ENCODE measurements around the gene UGCG. TPM values are rescaled to one million over a fixed set of nuclear protein-coding genes. Genes with fewer than 3 reads are reported as not detected.

Gene UGCG
- total and polyA plus RNA-seq, 2 donors (not counting 1 experiment from before 2014, with no cell fraction given), result 23.9 to 53.5 TPM

DNA sequence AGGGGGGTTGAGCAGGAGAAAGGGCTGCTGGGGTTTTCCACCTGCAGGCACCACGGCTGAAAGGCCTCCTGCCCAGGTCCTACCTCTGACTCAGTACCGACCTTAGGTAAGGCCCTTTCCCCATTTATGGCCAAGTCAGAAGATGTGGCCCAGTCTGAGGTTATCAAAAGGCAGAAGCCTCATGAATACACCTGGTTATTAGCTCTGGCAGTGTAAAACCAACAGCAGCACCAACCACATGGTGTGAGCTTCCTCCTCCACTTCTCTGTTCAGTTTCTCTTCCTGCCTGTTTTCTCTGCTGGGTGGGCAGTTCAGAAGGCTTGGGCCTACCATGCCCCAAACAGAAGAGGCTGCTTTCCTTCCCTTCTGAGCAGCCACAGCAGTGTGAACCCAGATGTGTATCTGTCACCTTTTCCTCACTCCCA, 86.9 kb downstream of the UGCG start:
- no peak overlapping the region for H3K4me3 ChIP-seq (ENCODE audit: control extremely low read depth in 1 of 5, extremely low read depth in 1 of 5, insufficient read depth in 1 of 5, low read depth in 2 of 5, low read length in 4 of 5)
- no peaks in the 10 kb centered on the region for H3K9me3 ChIP-seq (ENCODE audit: control extremely low read depth in 1 of 3, control insufficient read depth in 2 of 3, insufficient read depth in 1 of 3, low read length in 2 of 3)
- peak overlapping the region; percentile 49 for H2AFZ ChIP-seq (ENCODE audit: insufficient read depth, low read depth, low read length, poor library complexity, severe bottlenecking)
- H3K27ac ChIP-seq (ENCODE audit: low read length in 2 of 2), result peak overlapping the region; percentile 70 to 85
- no peaks in the 10 kb centered on the region for H3K27me3 ChIP-seq (replicated peaks in 1 of 4; ENCODE audit: control extremely low read depth in 1 of 4, control insufficient read depth in 3 of 4, insufficient read depth in 4 of 4, low read length in 3 of 4)
- H3K36me3 ChIP-seq (replicated peaks in 1 of 2; ENCODE audit: control extremely low read depth in 1 of 2, control insufficient read depth in 1 of 2, extremely low read depth in 1 of 2, insufficient read depth in 2 of 2, low read length in 1 of 2), result no peaks in the 10 kb centered on the region
- Mint-ChIP-seq H3K4me1 (peaks cover 57% of the 10 kb centered on the region), H3K4me3 (peak overlapping the region; percentile 44), H3K9me3 (ENCODE audit: insufficient read depth) (no peaks in the 10 kb centered on the region), H3K27ac (peak overlapping the region; percentile 95), H3K27me3 (no peaks in the 10 kb centered on the region)
- ChIA-PET CTCF (interaction anchor here (0.6 to 1.5 kb wide), 4 partner anchors 60 to 352 kb away, joined by 3 read pairs; no protein-coding TSS in a partner anchor), POLR2A (interaction anchor here (0.6 to 1.0 kb wide), 4 partner anchors 50 to 91 kb away, joined by 3 to 6 read pairs (median 3); partner anchors contain the start of gene UGCG)
- intact Hi-C loops (cut with micrococcal nuclease), result loop anchor here (2.0 to 10.0 kb wide), 5 partner anchors 47 to 221 kb away; partner anchors contain the start of gene UGCG
- peaks cover 6% of the 10 kb centered on the region for H3K79me2 ChIP-seq (ENCODE audit: control insufficient read depth, insufficient read depth, low read length)
- H3K9ac ChIP-seq (ENCODE audit: low read length), result no peak overlapping the region
- no peak for TF ChIP-seq EZH2 (IDR thresholded peaks at IDR 0.05; ENCODE audit: borderline replicate concordance, insufficient read depth, low read depth, low read length, poor library complexity, severe bottlenecking)
- no peak for TF ChIP-seq CTCF (IDR thresholded peaks at IDR 0.05)
- H3K4me2 ChIP-seq (replicated peaks; ENCODE audit: low read depth, low read length, poor library complexity, severe bottlenecking), result peak overlapping the region; percentile 45
- ATAC-seq (ENCODE audit: low read depth) (peak; percentile 87), DNase-seq (peak; percentile 83)
- 0% methylated on average over 2 of the region's 2 CpGs for WGBS (ENCODE audit: insufficient coverage)
- no peaks in the 10 kb centered on the region for H4K20me1 ChIP-seq (ENCODE audit: control insufficient read depth, insufficient read depth, low read length, poor library complexity, severe bottlenecking)
- H3K4me1 ChIP-seq (ENCODE audit: control insufficient read depth in 2 of 2, insufficient read depth in 2 of 2, low read length in 2 of 2), result peaks cover 45 to 54% of the 10 kb centered on the region in 2 donors

DNA sequence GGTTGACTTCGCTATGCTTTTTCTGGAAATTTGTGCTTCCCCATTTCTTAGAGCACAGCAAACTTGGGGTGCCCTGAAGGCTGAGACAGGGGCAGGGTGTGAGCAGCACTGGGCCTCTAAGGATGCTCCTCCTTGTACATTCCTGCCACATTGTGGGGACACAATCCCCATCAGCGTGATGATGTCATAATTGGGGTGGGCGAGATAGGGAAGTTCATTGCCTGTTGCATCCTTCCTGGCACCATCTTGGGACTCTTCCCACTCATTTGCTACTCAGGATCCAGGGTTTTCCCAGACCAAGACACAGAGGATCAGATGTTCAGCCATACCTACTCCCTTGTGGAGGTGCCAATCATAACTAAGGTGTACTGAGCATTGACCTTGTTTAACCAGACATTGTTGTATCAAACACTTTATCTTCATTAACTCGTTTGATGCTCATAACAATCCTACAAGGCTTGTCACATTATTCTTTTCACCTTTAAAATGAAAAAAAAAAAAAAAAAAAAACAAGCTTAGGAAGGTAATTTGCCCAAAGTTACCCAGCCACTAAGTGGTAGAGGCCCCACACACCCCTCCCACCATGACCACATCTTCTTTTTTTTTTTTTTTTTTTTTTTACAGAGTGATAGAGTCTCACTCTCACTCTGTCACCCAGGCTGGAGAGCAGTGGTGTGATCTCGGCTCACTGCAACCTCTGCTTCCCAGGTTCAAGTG, 87.6 kb downstream of the UGCG start:
- H3K27me3 Mint-ChIP-seq, result no peaks in the 10 kb centered on the region
- TF ChIP-seq EZH2 (IDR thresholded peaks at IDR 0.05; ENCODE audit: borderline replicate concordance, insufficient read depth, low read depth, low read length, poor library complexity, severe bottlenecking), result no peak
- TF ChIP-seq CTCF (IDR thresholded peaks at IDR 0.05), result no peak
- no peak overlapping the region for H3K9ac ChIP-seq (ENCODE audit: low read length)

More for the DNA sequence above, 87.6 kb downstream of the UGCG start:
- Mint-ChIP-seq H3K4me3 (peak overlapping the region; percentile 44), H3K4me1 (peaks cover 57% of the 10 kb centered on the region), H3K27ac (peak overlapping the region; percentile 95), H3K9me3 (ENCODE audit: insufficient read depth) (no peaks in the 10 kb centered on the region)
- peak; percentile 8 for ATAC-seq (ENCODE audit: low read depth)
- intact Hi-C loops (cut with micrococcal nuclease), result loop anchor here (5.0 to 10.0 kb wide), 3 partner anchors 49 to 222 kb away; no protein-coding TSS in a partner anchor
- peaks cover 45 to 54% of the 10 kb centered on the region in 2 donors for H3K4me1 ChIP-seq (ENCODE audit: control insufficient read depth in 2 of 2, insufficient read depth in 2 of 2, low read length in 2 of 2)
- H3K4me3 ChIP-seq (ENCODE audit: control extremely low read depth in 1 of 5, extremely low read depth in 1 of 5, insufficient read depth in 1 of 5, low read depth in 2 of 5, low read length in 4 of 5), result no peak overlapping the region
- peak overlapping the region; percentile 45 for H3K4me2 ChIP-seq (replicated peaks; ENCODE audit: low read depth, low read length, poor library complexity, severe bottlenecking)
- DNase-seq, result peak; percentile 41
- H3K79me2 ChIP-seq (ENCODE audit: control insufficient read depth, insufficient read depth, low read length), result peaks cover 6% of the 10 kb centered on the region
- WGBS (ENCODE audit: insufficient coverage), result 52% methylated on average over 2 of the region's 5 CpGs
- H3K27me3 ChIP-seq (replicated peaks in 1 of 4; ENCODE audit: control extremely low read depth in 1 of 4, control insufficient read depth in 3 of 4, insufficient read depth in 4 of 4, low read length in 3 of 4), result no peaks in the 10 kb centered on the region
- no peaks in the 10 kb centered on the region for H4K20me1 ChIP-seq (ENCODE audit: control insufficient read depth, insufficient read depth, low read length, poor library complexity, severe bottlenecking)
- H3K36me3 ChIP-seq (replicated peaks in 1 of 2; ENCODE audit: control extremely low read depth in 1 of 2, control insufficient read depth in 1 of 2, extremely low read depth in 1 of 2, insufficient read depth in 2 of 2, low read length in 1 of 2), result no peaks in the 10 kb centered on the region
- no peaks in the 10 kb centered on the region for H3K9me3 ChIP-seq (ENCODE audit: control extremely low read depth in 1 of 3, control insufficient read depth in 2 of 3, insufficient read depth in 1 of 3, low read length in 2 of 3)
- peak overlapping the region; percentile 49 for H2AFZ ChIP-seq (ENCODE audit: insufficient read depth, low read depth, low read length, poor library complexity, severe bottlenecking)
- ChIA-PET POLR2A (interaction anchor here (0.6 to 1.2 kb wide), 5 partner anchors 50 to 349 kb away, joined by 3 to 6 read pairs (median 3); partner anchors contain the start of gene PTBP3), CTCF (interaction anchor here (0.6 to 1.5 kb wide), 4 partner anchors 61 to 225 kb away, joined by 3 to 4 read pairs (median 3); no protein-coding TSS in a partner anchor)
- peak overlapping the region; percentile 70 to 85 for H3K27ac ChIP-seq (ENCODE audit: low read length in 2 of 2)

Data from B cell (primary cell).